Naive thymus-derived CD8-positive, alpha-beta T cell (primary cell): ENCODE data around the gene SLC18A2. TPM values are rescaled to one million over a fixed set of nuclear protein-coding genes. Genes with fewer than 3 reads are reported as not detected.
"Not testable (repeated sequence)": the region's sequence is repeated elsewhere in the genome, so short reads cannot be mapped to it uniquely, and the experiment has no call there.

Experiments used
- ATAC-seq, 2 donors: fragments of 150-1000 bp; cut with Tn5 transposase in 1 of 2; sonication (Bioruptor Pico), chemical (Tn5 transposase) in 1 of 2; 1 replicate in 1 of 2; 2 replicates in 1 of 2; pipeline ENCODE4 v1.10.0; 2021; ENCODE audit warnings: mild to moderate bottlenecking in 2 of 2, moderate library complexity in 2 of 2
- POLR2A ChIA-PET: fragments of 350-600 bp; sonication (Branson Sonifier 250); formaldehyde crosslinking; loops from one replicate; lab custom pipeline; 2021; ENCODE audit warnings: antibody characterized with exemption; lab: Charles Lee
- DNase-seq, 10 donors: peaks; one replicate each; pipeline versions ENCODE4 v3.0.0 to v3.0.0-alpha.2; 2020 to 2022
- H3K27ac Mint-ChIP-seq, 10 donors: one replicate each; pipeline ENCODE4 v1.8.0; 2020 to 2022; ENCODE audit warnings: mild to moderate bottlenecking in 10 of 10, mixed read lengths in 10 of 10, moderate library complexity in 4 of 10, inconsistent platforms in 1 of 10
- H3K27me3 Mint-ChIP-seq, 5 donors: one replicate each; pipeline ENCODE4 v1.8.0; 2021 to 2022; ENCODE audit warnings: mixed read lengths in 5 of 5
- H3K36me3 Mint-ChIP-seq, 3 donors: one replicate each; pipeline ENCODE4 v1.8.0; 2020 to 2022; ENCODE audit warnings: mixed read lengths in 3 of 3, mild to moderate bottlenecking in 2 of 3, inconsistent platforms in 1 of 3
- H3K4me1 Mint-ChIP-seq, 4 donors: one replicate each; pipeline ENCODE4 v1.8.0; 2021 to 2022; ENCODE audit warnings: mixed read lengths in 4 of 4
- H3K4me3 Mint-ChIP-seq, 10 donors: one replicate each; pipeline ENCODE4 v1.8.0; 2020 to 2022; ENCODE audit warnings: mild to moderate bottlenecking in 10 of 10, mixed read lengths in 10 of 10, moderate library complexity in 6 of 10, inconsistent platforms in 1 of 10
- H3K9me3 Mint-ChIP-seq, 9 donors: one replicate each; pipeline ENCODE4 v1.8.0; 2020 to 2022; ENCODE audit warnings: mixed read lengths in 9 of 9, mild to moderate bottlenecking in 3 of 9, inconsistent platforms in 1 of 9, moderate library complexity in 1 of 9
- polyA plus RNA-seq, 3 donors: library from polyadenylated mRNA; unstranded; fragments of 300-500 nt; fragmentation: Illumina TruSeq; gene quantifications; one replicate each; pipeline ENCODE4 v1.2.3, GENCODE V29; 2021
- total RNA-seq, 8 experiments: library from RNA in 2 of 8; stranded (reverse) in 2 of 8; gene quantifications; one replicate each; pipeline ENCODE4 v1.2.3 and lab custom pipeline; 2021 to 2026

Gene SLC18A2
- total and polyA plus RNA-seq, 5 experiments from 2014 or later = 0.29 to 16.7 (median 1.5) TPM; not detected in 2

DNA sequence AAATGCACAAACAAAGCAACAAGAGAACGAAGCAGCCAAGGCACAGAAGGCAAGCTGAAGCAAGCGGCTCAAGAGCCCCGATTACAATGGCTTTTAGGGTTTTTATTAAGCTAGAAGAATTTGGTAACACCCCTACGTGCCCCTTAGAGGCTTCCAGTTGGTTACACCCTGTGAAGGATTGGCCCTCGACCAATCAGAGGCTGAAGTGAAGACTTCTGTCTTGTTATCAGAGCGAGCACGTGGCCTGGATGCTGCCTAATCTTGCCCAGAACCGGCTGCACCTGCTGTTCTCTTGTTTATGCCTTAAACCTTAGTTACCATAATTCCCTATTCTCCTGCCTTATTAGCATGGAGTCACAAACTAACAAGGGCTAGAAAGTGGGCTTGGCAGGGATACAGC, 22.3 kb upstream of the SLC18A2 start:
- POLR2A ChIA-PET = no interaction called here

GRCh38 chr10:117221156-117221711, 19.7 kb upstream of the SLC18A2 start:
- Mint-ChIP-seq H3K27ac (peak overlapping the region in 1 of 10 donors; percentile 22), H3K9me3 (no peaks in the 10 kb centered on the region), H3K27me3 (peaks cover 0 to 28% (median 8%) of the 10 kb centered on the region in 5 donors), H3K36me3 (no peaks in the 10 kb centered on the region), H3K4me1 (peaks cover 1 to 9% (median 6%) of the 10 kb centered on the region in 4 donors), H3K4me3 (no peak overlapping the region)
- ATAC-seq (no peak), DNase-seq (no peak)
- POLR2A ChIA-PET = no interaction called here

More for the DNA sequence above, 22.3 kb upstream of the SLC18A2 start:
- no peak for ATAC-seq
- Mint-ChIP-seq H3K4me3 (no peak overlapping the region), H3K9me3 (no peaks in the 10 kb centered on the region), H3K4me1 (peaks cover 1 to 9% (median 6%) of the 10 kb centered on the region in 4 donors), H3K27ac (no peak overlapping the region), H3K36me3 (no peaks in the 10 kb centered on the region), H3K27me3 (peaks cover 10 to 52% (median 23%) of the 10 kb centered on the region in 5 donors)
- DNase-seq = no peak

DNA sequence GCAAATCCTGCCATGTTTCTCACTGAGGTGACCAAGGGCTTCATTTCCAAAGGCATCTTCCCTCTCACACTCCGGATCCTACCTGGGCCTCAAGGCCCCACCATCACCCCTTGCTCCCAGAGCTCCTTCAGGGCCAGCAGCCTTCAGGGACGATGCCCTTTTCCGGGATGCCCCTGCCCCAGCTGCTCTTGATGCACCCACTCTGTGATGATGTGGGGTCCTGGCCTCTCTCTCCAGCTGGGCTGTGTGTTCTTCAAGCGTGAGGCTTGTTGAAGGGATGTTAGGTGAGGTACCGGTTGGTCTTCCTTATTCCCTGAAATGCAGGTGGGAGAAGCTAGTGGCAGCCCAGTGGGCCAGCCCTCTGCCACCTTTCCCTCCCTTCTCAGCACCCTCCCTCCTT, 18.4 kb upstream of the SLC18A2 start:
- POLR2A ChIA-PET = no interaction called here
- Mint-ChIP-seq H3K27me3 (peaks cover 0 to 37% (median 12%) of the 10 kb centered on the region in 5 donors), H3K9me3 (no peaks in the 10 kb centered on the region), H3K36me3 (no peaks in the 10 kb centered on the region), H3K4me1 (peaks cover 0 to 4% (median under 1%) of the 10 kb centered on the region in 4 donors), H3K27ac (no peak overlapping the region), H3K4me3 (no peak overlapping the region)
- ATAC-seq (no peak), DNase-seq (no peak)

DNA sequence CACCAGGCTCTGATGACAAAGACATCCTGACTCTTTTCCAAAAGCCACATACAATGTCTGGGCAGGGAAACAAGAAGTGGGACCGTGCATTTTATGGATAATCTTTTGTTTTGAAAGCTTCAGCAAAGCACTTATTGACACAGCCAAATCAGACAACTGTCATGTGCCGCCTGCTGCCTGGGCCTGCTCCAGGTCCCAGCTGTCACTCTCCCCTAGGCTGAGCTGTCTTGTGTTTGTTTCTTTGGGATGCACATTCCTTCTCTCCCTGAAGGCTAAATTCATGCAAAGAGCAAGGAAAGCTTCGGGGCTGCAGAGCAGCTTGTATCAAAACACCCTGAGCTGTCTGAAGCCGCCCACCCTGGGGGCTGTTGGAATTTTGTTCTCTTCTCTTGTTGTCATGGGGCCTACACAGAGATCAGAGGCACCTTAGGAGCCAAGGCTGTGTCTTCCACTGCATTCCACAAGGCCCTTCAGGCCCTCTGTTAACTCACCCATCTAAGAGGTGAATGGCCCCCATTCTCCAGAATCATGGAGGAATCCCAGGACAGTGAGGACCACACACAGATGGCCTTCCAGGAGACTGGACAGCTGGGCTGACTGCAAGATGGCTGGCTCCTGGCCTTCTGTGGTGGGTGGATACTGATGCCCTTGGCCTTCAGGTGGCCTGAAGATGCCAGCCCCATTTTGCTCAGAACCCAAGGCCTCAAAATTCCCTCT, 17.8 kb upstream of the SLC18A2 start:
- Mint-ChIP-seq H3K4me3 (no peak overlapping the region), H3K36me3 (no peaks in the 10 kb centered on the region), H3K4me1 (peaks cover 0 to under 1% (median 0%) of the 10 kb centered on the region in 4 donors), H3K27ac (no peak overlapping the region), H3K27me3 (peaks cover 0 to 43% (median 13%) of the 10 kb centered on the region in 5 donors), H3K9me3 (no peaks in the 10 kb centered on the region)
- ATAC-seq = no peak
- POLR2A ChIA-PET = no interaction called here
- no peak for DNase-seq

DNA sequence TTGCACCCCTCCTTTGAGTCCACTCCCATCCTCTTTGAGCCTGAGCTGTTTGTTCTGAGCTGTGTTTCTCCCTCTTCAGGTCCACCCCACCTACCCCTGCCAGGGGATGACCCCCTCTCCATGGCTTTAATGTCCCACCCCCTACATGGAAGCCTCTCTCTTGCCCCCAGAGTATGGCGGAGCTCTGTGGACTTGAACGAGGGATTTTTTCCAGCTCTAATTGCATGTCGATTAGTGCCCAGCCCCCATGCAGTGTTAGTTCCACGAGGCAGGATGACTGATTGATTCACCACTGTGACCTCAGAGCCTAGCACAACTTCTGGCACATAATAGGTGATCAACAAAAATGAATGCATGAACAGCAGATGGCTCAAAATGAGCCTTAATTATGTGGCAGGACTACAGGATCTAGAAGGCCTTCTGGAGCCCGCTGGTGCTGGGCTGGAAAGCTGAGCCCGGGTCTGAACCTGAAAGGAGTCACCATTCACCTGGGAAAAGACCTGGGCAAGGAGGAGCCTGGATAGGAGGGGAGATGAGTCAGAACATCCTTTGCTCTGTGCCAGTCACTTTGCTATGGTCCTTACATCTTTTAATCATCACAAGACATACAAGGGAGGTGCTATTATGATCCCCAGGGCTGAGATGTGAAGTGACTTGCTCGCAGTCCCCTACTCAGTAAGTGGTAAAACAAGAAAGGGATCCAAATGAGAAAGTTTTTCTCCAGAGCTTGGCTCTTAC, 17.1 kb upstream of the SLC18A2 start:
- H3K27me3 Mint-ChIP-seq = peaks cover 2 to 50% (median 19%) of the 10 kb centered on the region in 5 donors
- no peaks in the 10 kb centered on the region for H3K9me3 Mint-ChIP-seq
- DNase-seq = no peak
- no peaks in the 10 kb centered on the region for H3K36me3 Mint-ChIP-seq
- H3K4me1 Mint-ChIP-seq = no peaks in the 10 kb centered on the region
- POLR2A ChIA-PET = no interaction called here
- ATAC-seq = no peak
- no peak overlapping the region for H3K27ac Mint-ChIP-seq
- H3K4me3 Mint-ChIP-seq = no peak overlapping the region

- H3K4me3 Mint-ChIP-seq = no peak overlapping the region
- no peaks in the 10 kb centered on the region for H3K36me3 Mint-ChIP-seq
Measured at GRCh38 chr10:117224881-117225280, 16.0 kb upstream of the SLC18A2 start.

GRCh38 chr10:117226813-117227451, 14.0 kb upstream of the SLC18A2 start:
- Mint-ChIP-seq H3K27ac (no peak overlapping the region), H3K27me3 (peaks cover 16 to 66% (median 29%) of the 10 kb centered on the region in 5 donors), H3K9me3 (peaks cover 0 to 9% (median 0%) of the 10 kb centered on the region in 9 donors), H3K4me1 (no peaks in the 10 kb centered on the region), H3K36me3 (peaks cover 0 to 7% (median 0%) of the 10 kb centered on the region in 3 donors), H3K4me3 (no peak overlapping the region)
- DNase-seq (peak in 2 of 10 donors; percentile 33 to 41), ATAC-seq (no peak)
- POLR2A ChIA-PET = no interaction called here

More at GRCh38 chr10:117224881-117225280, 16.0 kb upstream of the SLC18A2 start:
- POLR2A ChIA-PET = no interaction called here
- Mint-ChIP-seq H3K9me3 (peaks cover 0 to 2% (median 0%) of the 10 kb centered on the region in 9 donors), H3K27me3 (peaks cover 9 to 61% (median 23%) of the 10 kb centered on the region in 5 donors), H3K4me1 (no peaks in the 10 kb centered on the region), H3K27ac (no peak overlapping the region)
- no peak for ATAC-seq
- no peak for DNase-seq

DNA sequence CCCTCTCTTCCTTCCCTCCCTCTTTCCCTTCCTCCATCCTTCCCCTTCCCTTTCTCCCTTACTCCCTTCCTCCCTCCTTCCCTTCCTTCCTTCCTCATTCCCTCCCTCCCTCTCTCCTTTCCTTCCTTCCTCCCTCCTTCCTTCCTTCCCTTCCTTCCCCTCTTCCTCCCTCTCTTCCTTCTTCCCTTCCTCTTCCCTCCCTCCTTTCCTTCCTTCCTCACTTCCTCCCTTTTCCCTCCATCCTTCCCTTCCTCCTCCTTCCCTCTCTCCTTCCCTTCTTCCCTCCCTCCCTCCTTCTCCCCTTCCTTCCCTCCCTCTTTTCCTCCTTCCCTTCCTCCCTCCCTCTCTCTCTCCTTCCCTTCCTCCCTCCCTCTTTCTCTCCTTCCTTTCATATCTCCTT, 12.7 kb upstream of the SLC18A2 start:
- POLR2A ChIA-PET = no interaction called here
- H3K27me3 Mint-ChIP-seq = peaks cover 19 to 70% (median 38%) of the 10 kb centered on the region in 5 donors

GRCh38 chr10:117230107-117230506, 10.8 kb upstream of the SLC18A2 start:
- peaks cover 19 to 72% (median 40%) of the 10 kb centered on the region in 5 donors for H3K27me3 Mint-ChIP-seq
- H3K36me3 Mint-ChIP-seq = not testable (repeated sequence)

More for the DNA sequence above, 12.7 kb upstream of the SLC18A2 start:
- H3K4me1 Mint-ChIP-seq = no peaks in the 10 kb centered on the region
- H3K9me3 Mint-ChIP-seq = peaks cover 0 to 9% (median 0%) of the 10 kb centered on the region in 9 donors
- H3K36me3 Mint-ChIP-seq = peaks cover 0 to 7% (median 0%) of the 10 kb centered on the region in 3 donors
- no peak for ATAC-seq
- no peak overlapping the region for H3K27ac Mint-ChIP-seq
- DNase-seq = no peak
- no peak overlapping the region for H3K4me3 Mint-ChIP-seq

DNA sequence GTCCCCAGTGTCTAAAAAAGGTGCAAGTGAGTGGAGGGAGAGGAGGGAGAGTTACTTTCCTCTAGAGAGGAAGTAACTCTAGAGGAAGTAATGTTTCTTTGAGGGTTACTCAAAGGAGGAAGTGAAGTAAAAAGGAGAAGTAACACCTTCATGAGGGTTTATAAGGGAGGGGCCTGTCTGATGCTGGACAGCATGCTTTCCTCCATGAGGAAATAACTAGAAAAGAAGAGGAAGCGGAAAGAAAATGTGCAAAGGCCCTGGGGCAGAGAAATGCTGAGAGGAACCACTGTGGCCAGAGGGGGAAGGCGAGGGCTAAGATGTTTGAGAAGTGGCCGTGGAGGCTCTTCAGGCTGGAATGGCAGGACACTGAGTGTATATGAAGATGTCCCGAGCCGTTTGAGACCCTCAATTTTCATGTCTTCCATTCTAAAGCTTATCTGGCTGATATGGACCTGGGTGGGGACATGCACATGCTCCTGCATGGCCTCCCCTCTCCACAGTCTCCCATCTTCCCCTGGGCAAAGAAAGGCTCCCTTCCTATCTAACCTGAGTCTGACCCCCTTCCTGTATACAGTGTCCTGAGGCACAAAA, 3.4 kb upstream of the SLC18A2 start:
- H3K4me3 Mint-ChIP-seq = peak overlapping the region in 1 of 10 donors; percentile 41
- H3K27me3 Mint-ChIP-seq = peaks cover 16 to 42% (median 21%) of the 10 kb centered on the region in 5 donors
- ATAC-seq (no peak), DNase-seq (no peak)
- peaks cover 0 to 4% (median 0%) of the 10 kb centered on the region in 9 donors for H3K9me3 Mint-ChIP-seq
- H3K4me1 Mint-ChIP-seq = peaks cover 3 to 11% (median 11%) of the 10 kb centered on the region in 4 donors
- POLR2A ChIA-PET = no interaction called here
- H3K36me3 Mint-ChIP-seq = no peaks in the 10 kb centered on the region
- peak overlapping the region in 2 of 10 donors; percentile 13 to 26 for H3K27ac Mint-ChIP-seq

More at GRCh38 chr10:117230107-117230506, 10.8 kb upstream of the SLC18A2 start:
- H3K27ac Mint-ChIP-seq, H3K4me1 Mint-ChIP-seq, POLR2A ChIA-PET, ATAC-seq, H3K4me3 Mint-ChIP-seq, H3K9me3 Mint-ChIP-seq, DNase-seq: not testable (repeated sequence)

GRCh38 chr10:117239051-117239450, 1.9 kb upstream of the SLC18A2 start:
- peak overlapping the region in 1 of 10 donors; percentile 20 for H3K4me3 Mint-ChIP-seq
- no peak for ATAC-seq
- H3K27me3 Mint-ChIP-seq = peaks cover 19 to 48% (median 30%) of the 10 kb centered on the region in 5 donors
- peaks cover 3 to 11% (median 11%) of the 10 kb centered on the region in 4 donors for H3K4me1 Mint-ChIP-seq
- POLR2A ChIA-PET = no interaction called here
- DNase-seq = no peak
- peaks cover 0 to 4% (median 0%) of the 10 kb centered on the region in 9 donors for H3K9me3 Mint-ChIP-seq
- no peaks in the 10 kb centered on the region for H3K36me3 Mint-ChIP-seq
- no peak overlapping the region for H3K27ac Mint-ChIP-seq
